Adrenal gland (tissue), 5 donors: ENCODE data around the gene GTPBP2.

ENCODE experiments used
- CTCF ChIP-seq, 6 experiments: fragments of 450-650 bp in 4 of 6; fragments of 200-600 bp in 2 of 6; sonication (generic) in 1 of 6; IDR thresholded peaks; 1 replicate in 5 of 6; 2 replicates in 1 of 6; pipeline versions ENCODE4 v1.5.1 to v1.8.0; 2016 to 2021; ENCODE audit warnings: antibody characterized with exemption in 6 of 6, mild to moderate bottlenecking in 2 of 6, moderate library complexity in 1 of 6
- POLR2A ChIP-seq, 2 donors: fragments of 450-650 bp; IDR thresholded peaks; one replicate each; pipeline ENCODE4 v1.6.1; 2017; ENCODE audit warnings: antibody characterized with exemption in 2 of 2, mild to moderate bottlenecking in 2 of 2, moderate library complexity in 1 of 2
- donor health status: DM: no; HTN: no; CAD: no.

GRCh38 chr6:43610431-43610830 lies 18.6 kb downstream of the GTPBP2 start:
- TF ChIP-seq CTCF (IDR thresholded peaks at IDR 0.05) (no peak), POLR2A (IDR thresholded peaks at IDR 0.05) (no peak)
